HG03039 (cell line): Measurements from ENCODE around the gene DUSP22.

Source experiments
- ATAC-seq: cut with Tn5 transposase; IDR thresholded peaks from one replicate; pipeline ENCODE4 v1.9.1; 2021; ENCODE audit warnings: mild to moderate bottlenecking, moderate library complexity; ENCODE audit not compliant: unreplicated experiment

DUSP22 gene

DNA sequence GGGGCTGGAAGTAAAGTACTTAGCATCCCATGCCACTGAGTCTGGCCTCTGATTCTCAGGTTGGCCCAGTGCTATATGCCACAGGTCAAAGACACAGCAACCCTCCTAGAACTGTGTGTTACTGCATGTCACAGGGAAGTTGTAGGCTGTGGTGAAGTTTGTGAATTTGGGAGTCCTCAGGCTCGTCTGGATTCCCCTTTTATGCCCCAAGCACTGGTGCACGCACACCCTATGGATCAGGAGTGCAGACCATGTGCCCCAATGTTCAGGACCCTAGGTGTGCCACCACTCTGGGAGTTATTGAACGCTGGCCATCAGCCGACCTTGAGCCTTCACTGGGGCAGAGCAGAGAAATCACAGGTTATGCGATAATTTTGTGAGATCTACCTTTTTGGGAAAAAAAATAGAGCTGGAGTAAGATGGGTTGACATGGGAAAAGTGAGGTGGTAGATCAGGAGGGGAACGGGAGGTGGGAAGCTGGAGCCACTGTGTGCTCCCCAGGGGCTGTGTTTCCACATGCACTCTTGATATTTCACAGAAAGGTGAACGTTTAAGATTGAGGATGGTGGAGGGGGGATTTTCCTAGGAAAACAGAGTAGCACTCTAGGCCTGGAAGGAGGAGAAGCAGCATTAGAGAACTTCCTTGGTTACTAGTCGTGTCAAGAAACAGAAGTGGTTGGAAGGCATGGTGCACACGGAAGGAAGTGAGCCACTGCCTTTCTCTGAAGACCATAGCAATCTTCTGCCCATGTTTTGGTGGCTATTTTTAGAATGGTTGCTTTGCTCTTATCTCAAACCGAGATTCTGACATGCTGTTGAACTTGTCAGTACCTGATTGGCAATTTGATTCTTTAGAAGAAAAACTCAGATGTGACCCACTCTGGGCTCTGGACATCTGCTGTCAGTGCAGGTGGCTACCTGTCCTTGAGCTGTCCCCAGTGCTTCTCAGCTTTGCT lies 44.1 kb downstream of the DUSP22 start:
- ATAC-seq = peak; percentile 19

DNA sequence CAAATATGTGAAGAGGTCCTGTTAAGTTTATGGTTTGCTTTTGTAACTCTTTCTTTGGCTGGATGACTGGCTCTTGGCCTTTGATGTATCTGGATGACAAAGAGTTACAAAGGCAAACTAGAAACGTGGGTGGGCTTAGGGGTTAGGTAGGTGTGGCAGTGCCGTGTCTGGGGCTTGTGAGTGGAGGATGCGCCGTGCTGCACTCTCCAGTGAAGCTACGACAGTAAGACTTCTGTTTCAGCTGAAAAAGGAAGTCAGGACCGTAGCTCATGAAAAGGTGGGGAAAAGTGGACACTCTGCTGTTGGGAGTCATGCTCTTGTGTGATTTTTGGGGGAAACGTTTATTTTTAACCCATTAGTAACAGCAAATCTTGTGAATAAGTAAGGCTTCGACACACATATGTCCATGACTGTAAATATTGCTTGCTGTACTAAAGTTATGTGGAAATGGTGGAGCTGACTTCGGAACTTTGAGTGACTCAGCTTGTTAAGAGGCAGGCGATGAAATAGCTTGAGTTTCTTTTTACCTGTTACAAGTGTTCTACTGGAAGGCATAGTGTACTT lies 45.6 kb downstream of the DUSP22 start:
- ATAC-seq = no peak

DNA sequence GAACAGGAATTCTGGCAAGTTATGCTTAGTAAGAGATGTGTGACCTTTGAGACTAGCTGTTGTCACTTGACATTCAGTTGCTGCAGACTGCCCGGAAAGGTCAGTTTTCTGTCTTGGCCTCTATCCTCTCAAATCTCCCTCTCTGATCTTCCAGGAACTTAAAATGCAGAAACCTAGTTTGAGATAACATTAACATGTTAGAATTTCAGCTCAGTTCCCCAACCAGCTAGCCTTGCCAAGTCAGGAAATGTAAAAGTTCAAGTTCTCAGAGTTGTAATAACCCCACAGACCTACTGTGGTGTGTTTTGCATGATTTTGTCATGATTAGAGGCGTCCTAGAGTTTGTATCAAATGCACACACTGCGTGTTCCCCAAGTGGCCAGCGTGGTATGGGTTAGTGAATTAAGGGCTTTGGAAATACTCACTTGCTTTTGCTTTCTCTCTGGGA lies 46.6 kb downstream of the DUSP22 start:
- no peak for ATAC-seq

DNA sequence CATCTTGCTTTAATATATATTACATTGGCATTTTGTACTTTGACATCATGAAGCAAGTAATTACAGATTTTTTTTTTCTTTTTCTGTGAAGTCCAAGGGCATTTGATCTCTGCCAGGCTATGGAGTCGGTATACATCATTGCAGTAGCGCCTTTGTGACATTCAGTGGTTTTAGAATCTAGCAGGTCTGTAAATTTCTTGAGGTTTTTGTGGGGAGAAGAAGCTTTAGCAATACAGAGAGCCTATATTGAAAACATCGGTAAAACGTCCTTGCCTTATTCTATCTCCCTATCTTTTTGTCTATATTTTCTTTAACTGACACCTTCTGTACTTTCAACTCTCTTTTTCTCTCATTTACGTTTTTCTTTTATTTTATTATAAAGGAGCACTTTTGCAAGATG lies 47.2 kb downstream of the DUSP22 start:
- ATAC-seq = no peak

DNA sequence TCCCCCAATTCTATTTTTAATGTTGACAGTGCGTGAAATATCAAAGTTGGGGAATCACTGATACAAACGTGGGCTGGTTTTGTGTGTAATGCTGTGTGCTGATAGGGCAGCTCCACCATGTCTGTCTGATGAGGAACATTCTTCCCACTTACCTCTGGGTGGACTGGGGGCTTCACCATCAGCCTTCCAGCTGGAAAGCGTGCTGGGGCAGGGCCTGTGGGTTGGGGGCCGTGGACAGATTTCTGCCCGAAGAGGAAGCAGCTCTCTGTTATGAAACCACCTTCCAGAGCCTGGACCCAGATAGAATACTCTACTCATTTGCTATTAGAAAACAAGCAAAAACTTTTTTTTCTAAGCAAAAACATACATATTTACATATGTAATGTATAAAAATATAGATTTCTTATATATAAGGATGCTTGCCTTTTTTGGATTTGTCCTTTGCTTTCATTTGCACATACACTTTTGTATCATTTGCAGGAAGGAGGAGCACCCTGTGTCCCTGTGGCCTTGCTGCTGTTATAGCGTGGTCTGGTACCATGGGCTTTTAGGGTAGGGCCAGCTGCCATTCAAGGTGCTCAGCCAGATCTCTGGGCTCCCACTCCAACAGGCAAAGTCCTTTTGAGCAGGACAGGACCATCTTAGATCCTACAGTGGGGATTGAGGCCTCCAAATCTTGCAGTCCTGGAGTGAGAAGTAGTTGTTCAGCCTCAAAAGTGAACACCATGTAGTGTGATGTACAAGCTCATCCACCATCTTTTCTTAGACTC lies 48.1 kb downstream of the DUSP22 start:
- ATAC-seq = no peak

DNA sequence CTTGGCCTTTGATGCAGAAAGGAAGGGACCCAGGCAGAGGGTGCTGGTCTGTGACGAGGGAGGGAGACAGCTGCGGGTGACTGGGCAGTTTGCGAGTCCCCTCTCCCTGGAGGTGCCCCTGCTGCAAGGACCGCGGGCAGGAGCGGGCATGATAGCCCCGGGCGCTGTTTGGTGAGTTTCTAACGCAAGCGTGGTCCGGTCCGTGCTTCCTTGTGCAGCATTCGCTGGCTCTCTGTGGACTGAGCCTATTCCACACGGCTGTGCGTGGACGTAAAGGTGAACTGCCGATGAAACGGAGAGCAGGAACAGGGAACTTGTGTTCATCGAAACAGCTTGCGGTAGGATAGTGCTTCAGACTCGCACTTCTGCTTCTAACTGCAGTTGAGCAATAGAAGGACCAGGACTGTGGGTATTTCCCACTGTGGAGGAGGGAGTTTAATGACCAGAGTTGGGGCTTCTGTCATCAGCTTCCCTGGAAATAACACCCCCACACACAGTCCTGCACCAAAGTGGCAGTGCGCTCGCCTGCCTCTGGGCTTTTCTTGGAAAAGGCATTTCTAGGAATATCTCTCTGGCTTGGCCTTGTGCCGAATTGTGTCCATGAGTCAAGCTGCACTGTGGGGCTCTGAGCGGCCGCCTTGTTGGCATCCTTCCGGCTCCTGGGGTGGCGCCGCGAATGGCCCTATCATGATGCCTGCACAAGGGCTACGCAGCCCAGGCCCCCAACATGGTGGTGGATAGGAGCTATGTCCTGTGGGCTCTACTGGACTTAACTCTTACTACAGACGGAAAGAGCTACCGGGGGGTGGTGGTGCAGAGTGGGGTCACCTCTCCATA lies 48.9 kb downstream of the DUSP22 start:
- ATAC-seq = peak; percentile 38

DNA sequence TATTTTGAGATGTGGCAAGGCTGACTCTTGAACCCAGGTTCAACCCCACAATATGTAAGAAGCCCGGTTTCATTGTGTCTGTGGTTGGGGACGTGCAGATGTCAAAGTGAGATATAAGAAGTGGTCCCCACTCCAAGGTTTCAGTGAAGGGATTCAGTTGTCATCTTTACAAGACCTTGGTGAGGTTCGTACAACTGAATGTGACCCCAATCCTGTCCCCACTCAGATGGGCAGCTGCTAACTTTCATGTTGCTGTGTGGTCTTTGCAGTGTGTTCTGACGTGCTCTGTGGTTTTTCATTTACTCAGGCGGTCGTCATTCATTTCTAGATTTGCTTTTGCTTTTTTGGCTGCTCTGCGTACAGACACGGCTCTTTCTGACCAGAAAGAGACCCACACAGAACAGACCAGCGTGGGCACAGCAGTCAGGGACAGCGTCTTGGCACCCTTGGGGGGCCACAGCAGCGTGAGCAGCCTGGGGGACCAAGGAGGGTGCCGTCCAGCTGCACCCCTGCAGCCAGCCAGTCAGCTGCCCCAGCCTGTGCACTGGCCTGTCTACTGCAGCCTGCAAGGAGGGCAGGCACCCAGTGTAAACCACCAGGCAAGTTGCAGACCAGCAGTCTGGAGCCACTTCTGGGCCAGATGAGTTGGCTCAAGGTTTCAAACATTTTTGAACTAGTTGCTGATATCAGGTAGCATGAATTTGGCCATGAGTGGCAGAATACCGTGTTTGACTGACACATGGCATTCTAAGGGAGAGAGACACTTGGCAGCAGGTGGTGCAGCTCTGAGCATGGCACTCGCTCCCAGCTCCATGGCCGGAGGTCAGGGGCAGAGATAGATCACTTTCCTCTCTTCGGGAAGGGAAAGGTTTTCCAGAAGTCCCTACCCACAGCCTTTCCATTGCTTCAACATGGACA lies 49.9 kb downstream of the DUSP22 start:
- ATAC-seq = peak; percentile 47

DNA sequence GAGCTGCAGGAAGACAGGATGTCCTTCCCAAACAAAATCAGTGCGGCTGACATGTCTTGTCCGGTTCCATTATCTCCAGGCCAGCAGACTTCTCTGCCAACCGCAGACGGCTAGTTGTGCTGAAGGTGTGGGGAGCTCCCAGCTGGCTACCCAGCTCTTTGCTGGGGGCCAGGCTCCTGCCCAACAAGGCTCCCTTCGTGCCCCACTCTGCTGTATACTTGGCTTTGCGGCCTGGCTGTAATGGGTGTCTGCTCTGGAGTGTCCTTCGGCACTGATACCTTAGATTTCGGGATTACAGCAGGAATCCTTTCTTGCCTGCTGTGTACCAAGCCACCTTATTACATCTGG lies 50.5 kb downstream of the DUSP22 start:
- ATAC-seq = no peak

DNA sequence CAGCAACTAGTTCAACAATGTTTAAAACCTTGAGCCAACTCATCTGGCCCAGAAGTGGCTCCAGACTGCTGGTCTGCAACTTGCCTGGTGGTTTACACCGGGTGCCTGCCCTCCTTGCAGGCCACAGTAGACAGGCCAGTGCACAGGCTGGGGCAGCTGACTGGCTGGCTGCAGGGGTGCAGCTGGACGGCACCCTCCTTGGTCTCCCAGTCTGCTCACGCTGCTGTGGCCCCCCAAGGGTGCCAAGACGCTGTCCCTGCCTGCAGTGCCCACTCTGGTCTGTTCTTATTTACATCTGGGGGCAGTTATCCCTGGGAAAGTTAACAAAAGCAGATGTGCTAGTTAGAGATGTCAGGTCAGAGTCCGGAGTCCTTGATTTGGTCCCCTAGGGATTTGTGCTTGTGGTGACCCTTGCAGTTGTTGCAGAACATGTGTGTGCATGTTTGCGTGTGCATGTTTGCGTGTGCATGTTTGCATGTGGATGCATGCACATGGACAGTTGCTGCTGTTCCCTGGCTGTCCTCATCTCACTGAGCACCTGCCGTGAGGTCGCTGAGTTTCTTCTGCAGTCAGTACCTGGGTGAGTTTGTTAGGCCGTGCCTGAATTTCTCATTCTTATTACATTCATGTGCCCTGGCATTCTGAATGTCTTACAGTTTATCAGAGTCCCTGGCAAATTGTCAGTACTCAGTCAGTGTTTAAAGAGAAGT lies 51.1 kb downstream of the DUSP22 start:
- no peak for ATAC-seq

DNA sequence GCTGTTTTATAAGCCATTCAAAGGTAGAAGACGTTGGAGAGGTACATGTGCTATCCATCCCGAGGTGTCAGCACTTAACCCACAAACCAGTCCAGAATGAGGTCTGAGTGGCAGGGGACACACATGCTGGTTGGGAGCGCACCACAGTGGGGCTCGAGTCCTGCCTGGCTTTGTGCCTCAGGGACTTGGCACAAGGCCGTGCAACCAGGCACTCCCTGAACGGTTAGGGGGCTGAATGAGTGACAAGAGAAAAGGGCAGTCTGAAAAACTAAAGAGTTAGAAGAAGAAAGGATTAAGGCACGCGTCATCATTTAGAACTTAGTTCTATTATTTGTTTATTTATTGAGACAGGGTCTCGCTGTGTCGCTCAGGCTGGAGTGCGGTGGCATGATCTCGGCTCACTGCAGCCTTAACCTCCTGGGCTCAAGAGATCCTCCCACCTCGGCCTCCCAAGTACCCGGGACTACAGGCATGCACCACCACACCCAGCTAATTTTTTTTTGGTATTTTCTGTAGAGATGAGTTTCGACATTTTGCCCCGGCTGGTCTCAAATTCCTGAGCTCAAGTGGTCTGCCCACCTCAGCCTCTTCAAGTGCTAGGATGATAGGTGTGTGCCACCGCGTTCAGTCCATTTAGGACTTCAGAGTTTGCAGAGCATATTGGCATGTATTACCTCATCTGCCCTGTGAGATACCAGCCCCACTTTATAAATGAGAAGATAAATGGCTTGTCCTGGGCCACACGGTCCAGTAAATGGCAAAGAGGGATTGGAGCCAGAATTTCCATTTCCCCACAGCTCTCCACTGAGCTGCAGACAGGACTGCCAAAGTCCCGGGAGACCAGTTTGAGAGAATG lies 51.9 kb downstream of the DUSP22 start:
- no peak for ATAC-seq

DNA sequence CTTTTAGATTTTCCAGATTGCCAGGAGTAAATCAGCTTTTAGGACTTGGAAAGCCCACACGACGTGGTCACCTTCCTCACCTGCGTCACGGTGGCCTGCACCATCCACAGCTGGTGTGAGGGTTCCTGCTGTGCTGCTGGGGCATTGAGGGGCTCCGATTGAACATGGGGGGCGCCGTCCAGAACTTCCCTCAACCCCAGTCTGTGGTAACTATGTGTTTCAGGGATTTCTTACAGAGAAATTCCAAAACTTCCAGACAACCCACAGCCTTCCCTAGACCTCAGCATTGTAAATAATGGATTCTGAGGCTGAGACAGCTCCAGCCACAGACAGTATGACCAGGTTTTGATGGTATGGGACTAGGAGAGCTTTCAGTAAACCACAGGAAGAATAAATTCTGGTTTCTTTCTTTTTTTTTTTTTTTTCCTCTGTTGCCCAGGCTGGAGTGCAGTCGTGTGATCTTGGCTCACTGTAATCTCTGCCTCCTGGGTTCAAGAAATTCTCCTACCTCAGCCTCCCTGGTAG lies 52.6 kb downstream of the DUSP22 start:
- no peak for ATAC-seq

DNA sequence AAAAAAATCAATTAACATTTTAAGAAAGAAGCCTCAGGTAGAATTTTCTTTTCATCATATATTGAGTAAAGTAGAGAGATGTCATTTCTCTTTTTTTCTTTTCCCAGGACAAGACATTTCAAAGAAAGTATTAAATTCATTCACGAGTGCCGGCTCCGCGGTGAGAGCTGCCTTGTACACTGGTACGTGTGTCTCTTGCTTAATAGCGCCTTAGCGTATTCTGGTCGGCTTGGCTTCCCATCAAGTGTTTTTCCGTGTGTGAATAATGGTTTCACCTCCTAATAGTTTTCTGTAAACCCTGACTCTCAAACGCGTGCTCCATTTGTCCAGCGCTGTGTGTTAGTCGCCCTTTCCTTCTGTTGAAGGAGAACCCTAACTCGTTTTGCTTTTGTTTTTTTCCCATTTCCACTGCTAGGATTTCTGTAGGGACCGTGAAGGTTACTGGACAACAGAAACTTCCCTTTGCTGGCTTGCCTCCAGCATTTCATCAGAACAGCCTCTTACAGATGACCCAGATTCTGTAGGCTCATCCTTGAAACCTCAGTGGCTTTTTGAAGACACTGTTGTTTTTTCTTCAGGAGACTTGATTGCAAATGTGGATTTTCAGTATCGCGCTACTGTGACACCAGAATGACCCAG lies 53.6 kb downstream of the DUSP22 start:
- no peak for ATAC-seq

DNA sequence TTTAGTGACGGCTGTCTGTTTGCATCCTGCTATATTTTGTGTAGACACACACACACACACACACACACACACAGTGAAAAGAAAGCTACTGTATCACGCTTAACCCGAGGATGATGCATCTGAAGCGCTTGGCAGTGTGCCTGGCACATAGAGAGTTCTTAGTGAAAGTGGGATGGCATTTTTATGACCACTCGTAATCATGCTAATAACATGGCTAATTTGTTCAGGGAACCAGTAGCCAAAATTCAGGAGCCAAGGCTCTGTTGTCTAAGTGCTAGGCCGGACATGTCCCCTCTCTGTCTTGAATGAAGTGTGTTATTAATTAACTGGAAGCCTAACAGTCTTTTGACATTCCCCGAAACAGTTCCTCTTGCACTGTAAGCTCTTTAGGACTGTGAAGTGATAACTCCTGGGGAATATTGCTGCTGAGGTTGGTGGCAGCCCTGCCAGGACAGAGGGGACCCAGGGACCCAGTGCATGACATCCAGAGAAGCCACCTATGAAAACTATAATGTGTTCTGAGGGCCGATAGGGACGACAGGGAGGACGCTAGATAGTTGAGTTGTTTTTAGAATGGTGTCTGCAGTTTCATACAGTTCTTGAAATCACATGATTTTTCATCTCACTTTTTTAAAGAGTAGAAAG lies 54.2 kb downstream of the DUSP22 start:
- no peak for ATAC-seq

DNA sequence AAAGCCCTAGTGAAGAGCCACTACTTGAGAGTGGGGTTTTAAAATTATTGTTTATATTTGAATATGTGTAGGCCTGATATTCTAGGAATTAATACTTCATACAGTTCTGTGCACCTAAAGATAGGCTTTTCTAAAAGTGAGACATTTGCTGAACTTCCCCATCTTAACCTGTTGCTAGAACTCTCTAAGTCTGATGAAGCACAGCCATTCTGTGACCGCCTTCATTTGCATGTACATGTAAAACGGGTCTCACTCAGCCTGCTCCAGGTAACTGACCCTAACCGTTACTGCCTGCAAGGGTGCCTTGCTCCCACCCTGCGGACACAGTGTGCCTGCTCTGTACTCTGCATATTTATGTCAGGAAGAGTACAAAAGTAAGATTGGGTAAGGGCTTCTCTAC lies 54.9 kb downstream of the DUSP22 start:
- peak; percentile 81 for ATAC-seq

DNA sequence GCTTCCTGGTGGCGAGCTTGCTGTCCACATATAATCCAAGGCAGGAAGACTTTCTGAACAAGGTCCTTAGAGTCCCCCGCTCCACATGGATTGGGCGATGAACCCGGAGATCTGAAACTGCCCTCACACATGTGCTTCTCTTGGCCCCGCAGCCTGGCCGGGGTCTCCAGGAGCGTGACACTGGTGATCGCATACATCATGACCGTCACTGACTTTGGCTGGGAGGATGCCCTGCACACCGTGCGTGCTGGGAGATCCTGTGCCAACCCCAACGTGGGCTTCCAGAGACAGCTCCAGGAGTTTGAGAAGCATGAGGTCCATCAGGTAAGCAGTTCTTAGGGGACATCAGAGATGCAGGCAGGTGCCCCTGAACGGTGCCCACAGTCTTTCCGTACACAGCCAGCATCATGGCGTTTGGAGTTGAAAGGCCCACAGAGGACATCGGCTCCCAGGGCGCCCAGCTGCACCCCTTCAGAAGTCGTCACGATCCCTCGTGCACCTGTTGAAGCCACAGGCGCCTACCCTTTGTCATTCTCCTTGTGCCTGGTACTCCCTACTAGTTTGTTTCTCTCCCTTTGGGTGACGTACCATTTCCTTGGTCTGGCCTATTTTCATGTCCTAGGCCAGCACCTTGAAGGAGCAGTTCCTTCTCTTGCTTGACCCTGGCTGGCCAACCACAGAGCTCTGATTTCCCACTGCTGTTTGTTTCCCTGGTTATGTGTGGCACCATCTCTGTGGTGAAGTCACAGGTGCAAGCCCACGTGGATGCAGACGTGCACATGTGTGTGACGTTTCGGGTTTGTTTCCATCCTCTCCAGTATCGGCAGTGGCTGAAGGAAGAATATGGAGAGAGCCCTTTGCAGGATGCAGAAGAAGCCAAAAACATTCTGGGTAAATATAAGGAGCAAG lies 55.9 kb downstream of the DUSP22 start:
- ATAC-seq = no peak

DNA sequence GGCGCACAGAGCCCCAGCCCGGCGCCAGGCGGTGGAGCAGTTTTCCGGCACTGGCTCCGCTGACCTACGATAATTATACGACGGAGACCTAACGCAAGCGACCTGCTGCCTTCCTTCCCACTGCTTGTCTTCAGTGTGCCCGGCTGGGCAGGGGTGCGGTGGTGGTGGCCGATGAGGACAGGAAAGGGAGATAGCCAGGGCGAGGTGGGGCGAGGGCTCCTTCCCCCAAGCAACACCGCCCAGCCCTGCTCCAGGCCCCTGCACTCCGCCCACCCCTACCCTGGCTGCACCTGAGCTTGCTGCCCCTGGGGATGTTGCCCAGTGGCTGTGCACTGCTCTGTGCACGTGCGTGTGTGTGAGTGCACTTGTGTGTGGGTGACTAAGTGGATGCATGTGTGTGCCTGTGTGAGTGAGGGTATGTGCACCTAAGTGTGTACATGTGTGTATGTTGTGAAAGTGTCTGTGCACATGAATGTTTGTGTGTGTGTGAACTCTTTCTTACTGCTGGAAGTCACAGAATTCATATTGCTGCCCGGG lies 56.6 kb downstream of the DUSP22 start:
- no peak for ATAC-seq
